Tibial nerve (tissue), 4 donors: ENCODE data around the gene CEP85. TPM values are rescaled to one million over a fixed set of nuclear protein-coding genes. Genes with fewer than 3 reads are reported as not detected.
A peak's percentile ranks its signal among the peaks of the same experiment; 100 is the strongest.

Experiments
- DNase-seq, 2 donors: peaks; one replicate each; pipeline ENCODE4 v3.0.0-alpha.2; 2019; ENCODE audit warnings: low spot score in 2 of 2
- H3K27ac ChIP-seq, 4 donors: fragments of 200-600 bp; sonication (generic) in 3 of 4; one replicate each; pipeline ENCODE4 v1.5.1; 2017 to 2019; ENCODE audit warnings: mild to moderate bottlenecking in 1 of 4
- H3K27me3 ChIP-seq, 2 donors: fragments of 200-600 bp; sonication (generic) in 1 of 2; one replicate each; pipeline versions ENCODE4 v1.5.1 to v1.6.0; 2017 to 2019
- H3K36me3 ChIP-seq, 3 donors: fragments of 200-600 bp; sonication (generic); one replicate each; pipeline ENCODE4 v1.5.1; 2018 to 2019
- H3K4me1 ChIP-seq, 4 donors: fragments of 200-600 bp; sonication (generic) in 3 of 4; one replicate each; pipeline ENCODE4 v1.5.1; 2017 to 2019
- H3K4me3 ChIP-seq, 4 donors: fragments of 200-600 bp; sonication (generic) in 3 of 4; one replicate each; pipeline ENCODE4 v1.5.1; 2017 to 2019; ENCODE audit warnings: mild to moderate bottlenecking in 1 of 4, moderate library complexity in 1 of 4
- H3K9me3 ChIP-seq, 4 donors: fragments of 200-600 bp; sonication (generic) in 3 of 4; one replicate each; pipeline ENCODE4 v1.5.1; 2017 to 2019
- CTCF ChIP-seq, 5 experiments: fragments of 200-600 bp in 3 of 5; fragments of 450-650 bp in 2 of 5; sonication (generic) in 3 of 5; IDR thresholded peaks; one replicate each; pipeline ENCODE4 v1.5.1; 2016 to 2019; ENCODE audit warnings: antibody characterized with exemption in 5 of 5, mild to moderate bottlenecking in 3 of 5, moderate library complexity in 2 of 5
- EP300 ChIP-seq, 2 donors: sonication (generic); formaldehyde crosslinking; IDR thresholded peaks; one replicate each; pipeline ENCODE4 v1.6.1; 2017; ENCODE audit warnings: antibody characterized with exemption in 2 of 2, mild to moderate bottlenecking in 1 of 2
- POLR2A ChIP-seq, 2 donors: fragments of 450-650 bp; IDR thresholded peaks; one replicate each; pipeline ENCODE4 v1.6.1; 2017; ENCODE audit warnings: antibody characterized with exemption in 2 of 2, mild to moderate bottlenecking in 2 of 2, moderate library complexity in 2 of 2
- WGBS, 2 donors: methylation state at CpG; one replicate each; pipeline ENCODE4 v1.1.5; 2018; 5-methylcytosine and 5-hydroxymethylcytosine counted together
- total RNA-seq, 4 donors: library from RNA; depleted of rRNA; stranded (reverse); fragments of >200 nt; gene quantifications; one replicate each; pipeline ENCODE4 v1.1.0, GENCODE V29; 2016

The CEP85 gene
- 10 to 100 TPM; 14.9 to 23.7 (median 20.0) TPM for total RNA-seq

- DNase-seq = peak; percentile 94 to 95
- Histone ChIP-seq H3K9me3 (no peaks in the 10 kb centered on the region), H3K36me3 (no peaks in the 10 kb centered on the region), H3K27ac (peak within 1 kb of the TSS; percentile 81 to 92 (median 86)), H3K4me3 (peak within 1 kb of the TSS; percentile 60 to 83 (median 64)), H3K4me1 (peaks cover 0 to 15% (median 2%) of the 10 kb centered on the region in 4 donors), H3K27me3 (no peaks in the 10 kb centered on the region)
- 0% methylated on average over 21 to 52 of the region's 73 CpGs for WGBS, 2 donors
- TF ChIP-seq CTCF (IDR thresholded peaks at IDR 0.05) = peak; percentile 78 to 93 (median 88)
- peak; percentile 80 to 92 for TF ChIP-seq POLR2A (IDR thresholded peaks at IDR 0.05)
- peak; percentile 59 to 86 for TF ChIP-seq EP300 (IDR thresholded peaks at IDR 0.05)
Measured at GRCh38 chr1:26233903-26234643, at the start of gene CEP85. TSS of gene CEP85 (plus strand) at chr1:26234200. CDS start at chr1:26239784, 5,584 bp downstream.

- Histone ChIP-seq H3K27ac (no peak overlapping the region), H3K27me3 (no peaks in the 10 kb centered on the region), H3K9me3 (no peaks in the 10 kb centered on the region), H3K4me1 (no peaks in the 10 kb centered on the region), H3K4me3 (no peak overlapping the region), H3K36me3 (peaks cover 0 to 58% (median 0%) of the 10 kb centered on the region in 3 donors)
- WGBS, 2 donors = 94 to 97% methylated on average over 16 to 21 of the region's 21 CpGs
- TF ChIP-seq CTCF (IDR thresholded peaks at IDR 0.05) = no peak
- TF ChIP-seq POLR2A (IDR thresholded peaks at IDR 0.05) = no peak
- no peak for TF ChIP-seq EP300 (IDR thresholded peaks at IDR 0.05)
- no peak for DNase-seq
Measured at GRCh38 chr1:26184883-26185282, 49.1 kb upstream of the CEP85 start.

GRCh38 chr1:26187882-26188281 is 46.1 kb upstream of the CEP85 start:
- WGBS, 2 donors = 95 to 99% methylated on average over 6 of the region's 6 CpGs

GRCh38 chr1:26188477-26188876 is 45.5 kb upstream of the CEP85 start:
- no peak for DNase-seq
- WGBS, 2 donors = 89 to 91% methylated on average over 5 to 7 of the region's 8 CpGs
- TF ChIP-seq CTCF (IDR thresholded peaks at IDR 0.05) (no peak), POLR2A (IDR thresholded peaks at IDR 0.05) (no peak)
- H3K9me3 ChIP-seq = no peaks in the 10 kb centered on the region
- H3K27me3 ChIP-seq = no peaks in the 10 kb centered on the region
- H3K27ac ChIP-seq = no peak overlapping the region
- H3K4me3 ChIP-seq = no peak overlapping the region
- peaks cover 0 to 39% (median 0%) of the 10 kb centered on the region in 3 donors for H3K36me3 ChIP-seq
- no peaks in the 10 kb centered on the region for H3K4me1 ChIP-seq

More at GRCh38 chr1:26187882-26188281, 46.1 kb upstream of the CEP85 start:
- no peak for DNase-seq
- TF ChIP-seq CTCF (IDR thresholded peaks at IDR 0.05) (no peak), POLR2A (IDR thresholded peaks at IDR 0.05) (no peak), EP300 (IDR thresholded peaks at IDR 0.05) (no peak)
- no peak overlapping the region for H3K4me3 ChIP-seq
- H3K27me3 ChIP-seq = no peaks in the 10 kb centered on the region
- no peak overlapping the region for H3K27ac ChIP-seq
- H3K9me3 ChIP-seq = no peaks in the 10 kb centered on the region
- H3K4me1 ChIP-seq = no peaks in the 10 kb centered on the region
- peaks cover 0 to 45% (median 0%) of the 10 kb centered on the region in 3 donors for H3K36me3 ChIP-seq

- Histone ChIP-seq H3K36me3 (peaks cover 0 to 35% (median 0%) of the 10 kb centered on the region in 3 donors), H3K27me3 (no peaks in the 10 kb centered on the region), H3K4me3 (no peak overlapping the region), H3K9me3 (no peaks in the 10 kb centered on the region), H3K27ac (no peak overlapping the region), H3K4me1 (no peaks in the 10 kb centered on the region)
- no peak for DNase-seq
- TF ChIP-seq POLR2A (IDR thresholded peaks at IDR 0.05) (no peak), CTCF (IDR thresholded peaks at IDR 0.05) (no peak), EP300 (IDR thresholded peaks at IDR 0.05) (no peak)
- WGBS, 2 donors = 60 to 68% methylated on average over 6 of the region's 6 CpGs
Measured at GRCh38 chr1:26189331-26189730, 44.7 kb upstream of the CEP85 start.
